DND-41 (cell line): ENCODE measurements around the gene SNTG2.

ENCODE experiments used
- ATAC-seq: fragments of 200-7000 bp; cut with Tn5 transposase; 3 replicates; pipeline ENCODE4 v1.9.1; 2021; ENCODE audit warnings: low read depth; ENCODE audit not compliant: insufficient read depth
- DNase-seq: peaks from one replicate; pipeline ENCODE4 v3.0.0-alpha.2; 2020
- H2AFZ ChIP-seq: 2 replicates; pipeline ENCODE4 v1.6.0; 2012; ENCODE audit warnings: low read depth, low read length
- H3K27ac ChIP-seq: 2 replicates; pipeline ENCODE4 v1.5.1; 2012; ENCODE audit warnings: low read length, inconsistent platforms
- H3K27me3 ChIP-seq: fragments of 200-600 bp; sonication (generic); 2 replicates; pipeline ENCODE4 v1.6.0; 2012; ENCODE audit warnings: low read length, mild to moderate bottlenecking, inconsistent platforms; ENCODE audit not compliant: insufficient read depth, poor library complexity
- H3K36me3 ChIP-seq: 2 replicates; pipeline ENCODE4 v1.5.1; 2012; ENCODE audit warnings: low read length, inconsistent platforms; ENCODE audit not compliant: insufficient read depth
- H3K4me1 ChIP-seq: 2 replicates; pipeline ENCODE4 v1.5.1; 2012; ENCODE audit warnings: mild to moderate bottlenecking, low read length; ENCODE audit not compliant: insufficient read depth
- H3K4me2 ChIP-seq: 2 replicates; pipeline ENCODE4 v1.6.0; 2012; ENCODE audit warnings: mild to moderate bottlenecking, moderate library complexity, low read length, inconsistent platforms; ENCODE audit not compliant: insufficient read depth
- H3K4me3 ChIP-seq, 2 experiments: fragments of 200-600 bp in 1 of 2; shearing (Covaris generic) in 1 of 2; 2 replicates each; pipeline ENCODE4 v1.5.1; 2012 to 2016; ENCODE audit warnings: inconsistent platforms in 2 of 2, low read length in 2 of 2, mild to moderate bottlenecking in 2 of 2, low read depth in 1 of 2, moderate library complexity in 1 of 2
- H3K79me2 ChIP-seq: 2 replicates; pipeline ENCODE4 v1.6.0; 2012; ENCODE audit warnings: low read length, inconsistent platforms; ENCODE audit not compliant: insufficient read depth
- H3K9ac ChIP-seq: 2 replicates; pipeline ENCODE4 v1.6.0; 2012; ENCODE audit warnings: low read depth, mild to moderate bottlenecking, inconsistent platforms, low read length, moderate library complexity
- H3K9me3 ChIP-seq: 2 replicates; pipeline ENCODE4 v1.5.1; 2012; ENCODE audit warnings: low read length, moderate library complexity, mild to moderate bottlenecking, inconsistent platforms; ENCODE audit not compliant: insufficient read depth, severe bottlenecking
- H4K20me1 ChIP-seq: 2 replicates; pipeline ENCODE4 v1.6.0; 2012; ENCODE audit warnings: low read length; ENCODE audit not compliant: insufficient read depth
- CTCF ChIP-seq: IDR thresholded peaks from 2 replicates; pipeline ENCODE4 v1.5.1; 2012; ENCODE audit warnings: borderline replicate concordance, low read length, moderate library complexity, mild to moderate bottlenecking; ENCODE audit not compliant: poor library complexity, severe bottlenecking; ENCODE audit errors: extremely low read depth
- EZH2 ChIP-seq: IDR thresholded peaks from 3 replicates; pipeline ENCODE4 v1.6.1; 2012; ENCODE audit warnings: borderline replicate concordance, low read depth, mild to moderate bottlenecking, moderate library complexity, low read length, inconsistent platforms; ENCODE audit not compliant: severe bottlenecking

SNTG2 gene

GRCh38 chr2:1017827-1018226, 67.2 kb downstream of the SNTG2 start:
- Histone ChIP-seq H3K4me1 (no peaks in the 10 kb centered on the region), H3K36me3 (no peaks in the 10 kb centered on the region), H3K27ac (no peak overlapping the region), H3K4me2 (no peak overlapping the region), H3K27me3 (no peaks in the 10 kb centered on the region), H3K4me3 (no peak overlapping the region), H3K9me3 (no peaks in the 10 kb centered on the region), H4K20me1 (peaks cover 4% of the 10 kb centered on the region; the same call in 1 of the 2 replicates), H2AFZ (no peak overlapping the region), H3K79me2 (peaks cover 4% of the 10 kb centered on the region; the same call in 1 of the 2 replicates), H3K9ac (no peak overlapping the region)
- DNase-seq: no peak
- ATAC-seq: no peak
- TF ChIP-seq EZH2: no peak
- no peak for TF ChIP-seq CTCF

DNA sequence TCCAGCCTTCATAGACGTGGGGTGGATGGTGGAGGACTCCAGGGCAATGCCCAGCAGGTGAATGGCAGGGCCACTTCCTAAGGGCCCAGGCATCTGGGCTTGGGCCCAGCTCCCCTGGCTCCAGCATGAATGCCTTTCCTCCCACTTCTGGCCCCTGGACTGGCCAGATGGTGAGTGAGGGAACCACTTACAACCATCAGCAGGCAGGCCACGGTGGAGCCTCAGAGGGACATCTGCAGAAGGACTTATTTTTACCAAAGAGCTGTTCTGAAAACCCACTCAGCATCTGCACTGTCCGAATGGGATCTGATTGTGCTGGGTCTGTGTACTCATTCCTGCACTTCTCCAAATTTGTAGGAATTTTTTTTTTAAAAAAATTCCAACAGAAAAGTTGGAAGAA, 69.6 kb downstream of the SNTG2 start:
- ATAC-seq (no peak), DNase-seq (no peak)
- peaks cover 4% of the 10 kb centered on the region; the same call in 1 of the 2 replicates for H3K79me2 ChIP-seq
- no peaks in the 10 kb centered on the region for H3K4me1 ChIP-seq
- TF ChIP-seq EZH2 (no peak), CTCF (no peak)
- no peak overlapping the region for H3K9ac ChIP-seq
- H3K4me3 ChIP-seq: no peak overlapping the region
- H3K27me3 ChIP-seq: no peaks in the 10 kb centered on the region
- H2AFZ ChIP-seq: no peak overlapping the region
- no peak overlapping the region for H3K27ac ChIP-seq
- no peaks in the 10 kb centered on the region for H3K9me3 ChIP-seq
- H3K4me2 ChIP-seq: no peak overlapping the region
- H4K20me1 ChIP-seq: peaks cover 4% of the 10 kb centered on the region; the same call in 1 of the 2 replicates
- H3K36me3 ChIP-seq: no peaks in the 10 kb centered on the region

DNA sequence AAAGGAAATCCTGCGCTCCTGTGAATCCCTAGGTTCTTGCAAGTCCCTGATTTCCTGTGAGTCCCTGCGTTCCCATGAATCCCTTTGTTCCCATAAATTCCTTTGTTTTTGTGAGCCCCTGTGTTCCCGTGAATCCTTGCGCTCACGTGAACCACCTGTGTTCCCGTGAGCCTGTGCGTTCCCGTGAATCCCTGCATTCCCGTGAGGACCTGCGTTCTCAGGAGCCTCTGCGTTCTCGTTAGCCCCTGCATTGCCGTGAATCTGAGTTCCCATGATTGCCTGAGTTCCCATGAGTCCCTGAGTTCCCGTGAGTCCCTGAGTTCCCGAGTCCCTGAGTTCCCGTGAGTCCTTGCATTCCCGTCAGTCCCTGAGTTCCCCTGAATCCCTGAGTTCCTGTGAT, 71.5 kb downstream of the SNTG2 start:
- ATAC-seq (no peak), DNase-seq (no peak)
- Histone ChIP-seq H3K27ac (no peak overlapping the region), H3K4me1 (no peaks in the 10 kb centered on the region), H3K9me3 (no peaks in the 10 kb centered on the region), H3K4me2 (no peak overlapping the region), H3K9ac (no peak overlapping the region), H3K36me3 (no peaks in the 10 kb centered on the region), H3K4me3 (no peak overlapping the region), H2AFZ (no peak overlapping the region), H4K20me1 (peaks cover 7% of the 10 kb centered on the region; the same call in 1 of the 2 replicates), H3K79me2 (peaks cover 4% of the 10 kb centered on the region; the same call in 1 of the 2 replicates), H3K27me3 (no peaks in the 10 kb centered on the region)
- TF ChIP-seq EZH2 (no peak), CTCF (no peak)

- Histone ChIP-seq H2AFZ (no peak overlapping the region), H4K20me1 (peaks cover 3% of the 10 kb centered on the region; the same call in 1 of the 2 replicates), H3K4me2 (no peak overlapping the region), H3K27me3 (no peaks in the 10 kb centered on the region), H3K36me3 (no peaks in the 10 kb centered on the region), H3K27ac (no peak overlapping the region), H3K4me3 (no peak overlapping the region), H3K4me1 (no peaks in the 10 kb centered on the region), H3K9ac (no peak overlapping the region), H3K79me2 (peaks cover 4% of the 10 kb centered on the region; the same call in 1 of the 2 replicates), H3K9me3 (no peaks in the 10 kb centered on the region)
- TF ChIP-seq EZH2: no peak
- TF ChIP-seq CTCF: no peak
- ATAC-seq (no peak), DNase-seq (no peak)
Observed at GRCh38 chr2:1024981-1025380, 74.3 kb downstream of the SNTG2 start.
